ENCODE data around the gene GPX2.

The GPX2 gene

GRCh38 chr14:64899958-64900357 is 42.6 kb downstream of the GPX2 start:
- Histone ChIP-seq H3K4me3 (no peak overlapping the region), H3K27ac (no peak overlapping the region)
- TF ChIP-seq CTCF (IDR thresholded peaks at IDR 0.05) = no peak
- no peak for DNase-seq (ENCODE audit: low spot score)

GRCh38 chr14:64891839-64892375 is 50.6 kb downstream of the GPX2 start:
- DNase-seq (ENCODE audit: low spot score) = no peak
- H3K27ac ChIP-seq = no peak overlapping the region
- TF ChIP-seq CTCF (IDR thresholded peaks at IDR 0.05) = peak; percentile 32
- H3K4me3 ChIP-seq = no peak overlapping the region

GRCh38 chr14:64891173-64891838 is 51.2 kb downstream of the GPX2 start:
- H3K27ac ChIP-seq = no peak overlapping the region
- DNase-seq (ENCODE audit: low spot score) = no peak
- TF ChIP-seq CTCF (IDR thresholded peaks at IDR 0.05) = no peak

GRCh38 chr14:64889352-64889751 is 53.2 kb downstream of the GPX2 start:
- TF ChIP-seq CTCF (IDR thresholded peaks at IDR 0.05) = no peak
- no peak for DNase-seq (ENCODE audit: low spot score)
- Histone ChIP-seq H3K27ac (no peak overlapping the region), H3K4me3 (no peak overlapping the region)

More at GRCh38 chr14:64891173-64891838, 51.2 kb downstream of the GPX2 start:
- no peak overlapping the region for H3K4me3 ChIP-seq

All from coronary artery (tissue), 2 donors.